HCT116 (cell line): ENCODE data around the gene RAX. TPM values are rescaled to one million over a fixed set of nuclear protein-coding genes. Genes with fewer than 3 reads are reported as not detected.

Experiments
- ATAC-seq: fragments of 200-7000 bp; cut with Tn5 transposase; 2 replicates; pipeline ENCODE4 v1.9.1; 2020; ENCODE audit warnings: mild to moderate bottlenecking, moderate library complexity
- BruUV-seq: library from RNA; stranded (reverse); fragments of 400-500 nt; replicated peaks from 2 replicates; lab custom pipeline; 2021; lab: Mats Ljungman, UMichigan
- CTCF ChIA-PET: fragments of 300-600 bp; sonication (Branson Sonifier 250); formaldehyde crosslinking; loops from one replicate; lab custom pipeline; 2021; ENCODE audit warnings: antibody characterized with exemption; lab: Charles Lee
- POLR2A ChIA-PET: fragments of 300-600, 350-600 bp; sonication (Branson Sonifier 250); formaldehyde crosslinking; loops from one replicate; lab custom pipeline; 2021; ENCODE audit warnings: antibody characterized with exemption; lab: Charles Lee
- RAD21 ChIA-PET, 2 experiments: fragments of 300-600 bp; sonication (Branson Sonifier 250); formaldehyde crosslinking; loops; one replicate each; lab custom pipeline; 2023; ENCODE audit warnings: low total read pairs in 2 of 2; ENCODE audit not compliant: uncharacterized antibody in 2 of 2, unreplicated experiment in 2 of 2, low non-redundant PET in 1 of 2; lab: Charles Lee
- DNase-seq: peaks from one replicate; pipeline ENCODE4 v3.0.0-alpha.2; 2010; ENCODE audit warnings: low read depth, low spot score
- H2AFZ ChIP-seq: fragments of 200-600 bp; shearing (Covaris generic), sonication (generic); 2 replicates; pipeline ENCODE4 v1.6.1; 2017; ENCODE audit warnings: low read depth, mixed run types, mixed read lengths, antibody characterized with exemption, low read length; ENCODE audit not compliant: poor library complexity, severe bottlenecking
- H3K27ac ChIP-seq: 2 replicates; pipeline ENCODE4 v1.5.1; 2012; ENCODE audit warnings: low read depth, low read length
- H3K27me3 ChIP-seq: fragments of 200-600 bp; sonication (generic); 2 replicates; pipeline ENCODE4 v1.6.1; 2016; ENCODE audit warnings: mixed run types, low read length, mixed read lengths; ENCODE audit not compliant: insufficient read depth
- H3K36me3 ChIP-seq, 2 experiments: fragments of 200-500 bp in 1 of 2; fragments of 200-600 bp in 1 of 2; sonication (Bioruptor generic) in 1 of 2; sonication (generic) in 1 of 2; 2 replicates each; pipeline versions ENCODE4 v1.5.1 to v1.6.1; 2014 to 2016; ENCODE audit warnings: low read length in 2 of 2, inconsistent platforms in 1 of 2, mixed read lengths in 1 of 2, mixed run types in 1 of 2; ENCODE audit not compliant: insufficient read depth in 2 of 2, control insufficient read depth in 1 of 2
- H3K4me1 ChIP-seq, 2 experiments: fragments of 200-600 bp in 1 of 2; sonication (generic) in 1 of 2; 2 replicates each; pipeline versions ENCODE4 v1.5.1 to v1.6.1; 2012 to 2017; ENCODE audit warnings: low read length in 2 of 2, inconsistent platforms in 1 of 2, mild to moderate bottlenecking in 1 of 2, mixed read lengths in 1 of 2, mixed run types in 1 of 2, moderate library complexity in 1 of 2; ENCODE audit not compliant: insufficient read depth in 2 of 2, control insufficient read depth in 1 of 2
- H3K4me2 ChIP-seq: fragments of 200-600 bp; sonication (generic); 2 replicates; pipeline ENCODE4 v1.6.1; 2017; ENCODE audit warnings: mixed run types, low read length, mixed read lengths
- H3K4me3 ChIP-seq, 2 experiments: fragments of 200-600 bp in 1 of 2; sonication (generic) in 1 of 2; replicated peaks in 1 of 2; 2 replicates each; pipeline ENCODE4 v1.5.1; 2011 to 2016; ENCODE audit warnings: low read length in 2 of 2, control low read depth in 1 of 2, low read depth in 1 of 2, mild to moderate bottlenecking in 1 of 2, mixed read lengths in 1 of 2, mixed run types in 1 of 2
- H3K79me2 ChIP-seq: fragments of 200-600 bp; sonication (generic); 2 replicates; pipeline ENCODE4 v1.6.1; 2017; ENCODE audit warnings: mild to moderate bottlenecking, mixed run types, low read length, moderate library complexity, mixed read lengths; ENCODE audit not compliant: insufficient read depth
- H3K9ac ChIP-seq: fragments of 200-600 bp; sonication (generic); 2 replicates; pipeline ENCODE4 v1.6.1; 2016; ENCODE audit warnings: low read length, mixed read lengths
- H3K9me2 ChIP-seq: fragments of 200-600 bp; sonication (generic), shearing (Covaris generic); 2 replicates; pipeline ENCODE4 v1.6.1; 2017; ENCODE audit warnings: mixed run types, mild to moderate bottlenecking, moderate library complexity; ENCODE audit not compliant: insufficient read depth
- H3K9me3 ChIP-seq, 2 experiments: fragments of 200-500 bp in 1 of 2; fragments of 200-600 bp in 1 of 2; sonication (Bioruptor generic) in 1 of 2; sonication (generic) in 1 of 2; 2 replicates each; pipeline ENCODE4 v1.6.1; 2014 to 2017; ENCODE audit warnings: low read length in 2 of 2, mixed read lengths in 2 of 2, inconsistent platforms in 1 of 2, low read depth in 1 of 2, mild to moderate bottlenecking in 1 of 2, mixed run types in 1 of 2, moderate library complexity in 1 of 2; ENCODE audit not compliant: control insufficient read depth in 1 of 2, insufficient read depth in 1 of 2
- H4K20me1 ChIP-seq: fragments of 200-600 bp; sonication (generic), shearing (Covaris generic); 2 replicates; pipeline ENCODE4 v1.6.1; 2017; ENCODE audit warnings: mixed run types, mild to moderate bottlenecking, moderate library complexity; ENCODE audit not compliant: insufficient read depth
- EGR1 ChIP-seq: IDR thresholded peaks from 2 replicates; pipeline ENCODE4 v1.6.1; 2012; ENCODE audit warnings: low read depth
- ELF1 ChIP-seq: IDR thresholded peaks from 2 replicates; pipeline ENCODE4 v1.6.1; 2012; ENCODE audit warnings: low read depth, borderline replicate concordance
- EZH2 ChIP-seq: fragments of 200-600 bp; sonication (generic); IDR thresholded peaks from 2 replicates; pipeline ENCODE4 v1.6.1; 2017; ENCODE audit warnings: antibody characterized with exemption, mixed run types
- EZH2phosphoT487 ChIP-seq: fragments of 200-600 bp; IDR thresholded peaks from 2 replicates; pipeline ENCODE4 v1.6.1; 2018; ENCODE audit warnings: antibody characterized with exemption, borderline replicate concordance
- FOSL1 ChIP-seq: IDR thresholded peaks from 2 replicates; pipeline ENCODE4 v1.6.1; 2012; ENCODE audit warnings: low read depth
- JUND ChIP-seq: IDR thresholded peaks from 2 replicates; pipeline ENCODE4 v1.6.1; 2012
- POLR2AphosphoS5 ChIP-seq: IDR thresholded peaks from 2 replicates; pipeline ENCODE4 v1.6.1; 2011; ENCODE audit warnings: mild to moderate bottlenecking, low read depth, low read length, moderate library complexity
- RAD21 ChIP-seq: IDR thresholded peaks from 2 replicates; pipeline ENCODE4 v1.6.1; 2012; ENCODE audit warnings: low read depth, mild to moderate bottlenecking
- SRF ChIP-seq: IDR thresholded peaks from 2 replicates; pipeline ENCODE4 v1.6.1; 2012; ENCODE audit warnings: low read depth
- TCF7L2 ChIP-seq: IDR thresholded peaks from 2 replicates; pipeline ENCODE4 v1.7.0; 2011; ENCODE audit warnings: borderline replicate concordance, inconsistent platforms; ENCODE audit not compliant: insufficient read depth, insufficient read length; ENCODE audit errors: extremely low read depth
- YY1 ChIP-seq: IDR thresholded peaks from 2 replicates; pipeline ENCODE4 v1.6.1; 2011; ENCODE audit warnings: low read length, low read depth, moderate library complexity, mild to moderate bottlenecking; ENCODE audit not compliant: insufficient replicate concordance; ENCODE audit errors: extremely low read depth
- ZFX ChIP-seq: fragments of 450-650 bp; IDR thresholded peaks from 2 replicates; pipeline ENCODE4 v1.6.1; 2017
- ZNF274 ChIP-seq: fragments of 200-500 bp; sonication (Bioruptor generic); IDR thresholded peaks from 2 replicates; pipeline ENCODE4 v1.6.1; 2014; ENCODE audit warnings: mild to moderate bottlenecking, low read depth, low read length, inconsistent platforms
- intact Hi-C: fragments of 100-400 bp; cut with micrococcal nuclease; formaldehyde crosslinking; loops from 2 replicates; pipeline ENCODE4 v1.10.0; 2022
- total RNA-seq: library from RNA; stranded (reverse); gene quantifications from one replicate; pipeline ENCODE4 v1.2.1, GENCODE V29; 2021; ENCODE audit not compliant: unreplicated experiment
- TF ChIP-seq, protein P1 (sequence below), 3 experiments: fragments of 200-600 bp in 1 of 3; sonication (generic) in 1 of 3; IDR thresholded peaks in 2 of 3; conservative IDR thresholded peaks in 1 of 3; 2 replicates each; pipeline ENCODE4 v1.5.1; 2012 to 2017; ENCODE audit warnings: low read depth in 2 of 3, low read length in 2 of 3, antibody characterized with exemption in 1 of 3, borderline replicate concordance in 1 of 3, control low read depth in 1 of 3, mild to moderate bottlenecking in 1 of 3, mixed read lengths in 1 of 3, mixed run types in 1 of 3, moderate library complexity in 1 of 3; ENCODE audit not compliant: insufficient read depth in 1 of 3
- TF ChIP-seq, protein P2 (sequence below): IDR thresholded peaks from 2 replicates; pipeline ENCODE4 v1.6.1; 2012; ENCODE audit warnings: low read depth
- TF ChIP-seq, protein P3 (sequence below): IDR thresholded peaks from 2 replicates; pipeline ENCODE4 v1.6.1; 2012
- TF ChIP-seq, protein P4 (sequence below): IDR thresholded peaks from 2 replicates; pipeline ENCODE4 v1.6.1; 2011; ENCODE audit warnings: mild to moderate bottlenecking, low read length, moderate library complexity; ENCODE audit not compliant: insufficient replicate concordance; ENCODE audit errors: extremely low read depth

Gene RAX
- total RNA-seq, 1 experiment from 2014 or later = not detected

DNA sequence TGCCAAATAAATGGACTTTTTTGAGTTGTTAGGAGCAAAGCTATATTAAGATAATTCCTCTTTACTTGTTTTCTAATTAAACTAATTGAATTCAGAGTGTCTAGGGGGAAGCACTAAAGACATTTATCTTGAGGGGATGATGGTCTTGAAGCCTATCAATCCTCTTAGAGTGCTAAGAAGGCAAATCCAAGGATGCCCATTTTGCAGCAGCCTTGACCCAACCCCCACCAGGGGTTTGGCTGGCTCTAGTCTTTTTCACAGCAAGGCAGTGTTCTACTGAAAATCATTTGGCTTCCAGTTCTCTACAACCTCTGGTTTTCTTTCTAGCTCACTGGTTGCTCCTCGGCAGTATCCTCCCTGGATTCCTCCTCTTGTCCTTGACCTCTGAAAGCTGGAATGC is 6.5 kb upstream of the RAX start:
- BruUV-seq = no TSS peak
- no peaks in the 10 kb centered on the region for H4K20me1 ChIP-seq

More for the DNA sequence above, 6.5 kb upstream of the RAX start:
- RAD21 ChIA-PET = no interaction called here
- CTCF ChIA-PET = no interaction called here
- POLR2A ChIA-PET = no interaction called here
- H3K36me3 ChIP-seq = no peaks in the 10 kb centered on the region
- H3K27me3 ChIP-seq = peaks cover 74% of the 10 kb centered on the region
- H3K4me2 ChIP-seq = no peak overlapping the region
- H3K27ac ChIP-seq = no peak overlapping the region
- ATAC-seq = no peak
- no peak overlapping the region for H2AFZ ChIP-seq
- H3K9me3 ChIP-seq = no peaks in the 10 kb centered on the region
- no peak for TF ChIP-seq RAD21
- TF ChIP-seq POLR2AphosphoS5 = no peak
- TF ChIP-seq EZH2phosphoT487 = no peak
- TF ChIP-seq FOSL1 = no peak
- TF ChIP-seq, protein P1, sequence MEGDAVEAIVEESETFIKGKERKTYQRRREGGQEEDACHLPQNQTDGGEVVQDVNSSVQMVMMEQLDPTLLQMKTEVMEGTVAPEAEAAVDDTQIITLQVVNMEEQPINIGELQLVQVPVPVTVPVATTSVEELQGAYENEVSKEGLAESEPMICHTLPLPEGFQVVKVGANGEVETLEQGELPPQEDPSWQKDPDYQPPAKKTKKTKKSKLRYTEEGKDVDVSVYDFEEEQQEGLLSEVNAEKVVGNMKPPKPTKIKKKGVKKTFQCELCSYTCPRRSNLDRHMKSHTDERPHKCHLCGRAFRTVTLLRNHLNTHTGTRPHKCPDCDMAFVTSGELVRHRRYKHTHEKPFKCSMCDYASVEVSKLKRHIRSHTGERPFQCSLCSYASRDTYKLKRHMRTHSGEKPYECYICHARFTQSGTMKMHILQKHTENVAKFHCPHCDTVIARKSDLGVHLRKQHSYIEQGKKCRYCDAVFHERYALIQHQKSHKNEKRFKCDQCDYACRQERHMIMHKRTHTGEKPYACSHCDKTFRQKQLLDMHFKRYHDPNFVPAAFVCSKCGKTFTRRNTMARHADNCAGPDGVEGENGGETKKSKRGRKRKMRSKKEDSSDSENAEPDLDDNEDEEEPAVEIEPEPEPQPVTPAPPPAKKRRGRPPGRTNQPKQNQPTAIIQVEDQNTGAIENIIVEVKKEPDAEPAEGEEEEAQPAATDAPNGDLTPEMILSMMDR (IDR thresholded peaks at IDR 0.05 in 2 of 3, conservative IDR thresholded peaks at IDR 0.05 in 1 of 3; ENCODE audit: borderline replicate concordance in 1 of 3, insufficient read depth in 1 of 3, low read depth in 2 of 3, low read length in 2 of 3) = no peak
- TF ChIP-seq, protein P2, sequence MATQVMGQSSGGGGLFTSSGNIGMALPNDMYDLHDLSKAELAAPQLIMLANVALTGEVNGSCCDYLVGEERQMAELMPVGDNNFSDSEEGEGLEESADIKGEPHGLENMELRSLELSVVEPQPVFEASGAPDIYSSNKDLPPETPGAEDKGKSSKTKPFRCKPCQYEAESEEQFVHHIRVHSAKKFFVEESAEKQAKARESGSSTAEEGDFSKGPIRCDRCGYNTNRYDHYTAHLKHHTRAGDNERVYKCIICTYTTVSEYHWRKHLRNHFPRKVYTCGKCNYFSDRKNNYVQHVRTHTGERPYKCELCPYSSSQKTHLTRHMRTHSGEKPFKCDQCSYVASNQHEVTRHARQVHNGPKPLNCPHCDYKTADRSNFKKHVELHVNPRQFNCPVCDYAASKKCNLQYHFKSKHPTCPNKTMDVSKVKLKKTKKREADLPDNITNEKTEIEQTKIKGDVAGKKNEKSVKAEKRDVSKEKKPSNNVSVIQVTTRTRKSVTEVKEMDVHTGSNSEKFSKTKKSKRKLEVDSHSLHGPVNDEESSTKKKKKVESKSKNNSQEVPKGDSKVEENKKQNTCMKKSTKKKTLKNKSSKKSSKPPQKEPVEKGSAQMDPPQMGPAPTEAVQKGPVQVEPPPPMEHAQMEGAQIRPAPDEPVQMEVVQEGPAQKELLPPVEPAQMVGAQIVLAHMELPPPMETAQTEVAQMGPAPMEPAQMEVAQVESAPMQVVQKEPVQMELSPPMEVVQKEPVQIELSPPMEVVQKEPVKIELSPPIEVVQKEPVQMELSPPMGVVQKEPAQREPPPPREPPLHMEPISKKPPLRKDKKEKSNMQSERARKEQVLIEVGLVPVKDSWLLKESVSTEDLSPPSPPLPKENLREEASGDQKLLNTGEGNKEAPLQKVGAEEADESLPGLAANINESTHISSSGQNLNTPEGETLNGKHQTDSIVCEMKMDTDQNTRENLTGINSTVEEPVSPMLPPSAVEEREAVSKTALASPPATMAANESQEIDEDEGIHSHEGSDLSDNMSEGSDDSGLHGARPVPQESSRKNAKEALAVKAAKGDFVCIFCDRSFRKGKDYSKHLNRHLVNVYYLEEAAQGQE = no peak
- TF ChIP-seq, protein P3, sequence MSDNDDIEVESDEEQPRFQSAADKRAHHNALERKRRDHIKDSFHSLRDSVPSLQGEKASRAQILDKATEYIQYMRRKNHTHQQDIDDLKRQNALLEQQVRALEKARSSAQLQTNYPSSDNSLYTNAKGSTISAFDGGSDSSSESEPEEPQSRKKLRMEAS = no peak
- no peak for TF ChIP-seq TCF7L2
- TF ChIP-seq SRF = no peak
- TF ChIP-seq ZNF274 = no peak
- TF ChIP-seq ELF1 = no peak
- no peak for TF ChIP-seq YY1
- no peak for TF ChIP-seq JUND
- no peak for TF ChIP-seq EGR1
- TF ChIP-seq ZFX = no peak
- no peak for TF ChIP-seq EZH2
- TF ChIP-seq, protein P4, sequence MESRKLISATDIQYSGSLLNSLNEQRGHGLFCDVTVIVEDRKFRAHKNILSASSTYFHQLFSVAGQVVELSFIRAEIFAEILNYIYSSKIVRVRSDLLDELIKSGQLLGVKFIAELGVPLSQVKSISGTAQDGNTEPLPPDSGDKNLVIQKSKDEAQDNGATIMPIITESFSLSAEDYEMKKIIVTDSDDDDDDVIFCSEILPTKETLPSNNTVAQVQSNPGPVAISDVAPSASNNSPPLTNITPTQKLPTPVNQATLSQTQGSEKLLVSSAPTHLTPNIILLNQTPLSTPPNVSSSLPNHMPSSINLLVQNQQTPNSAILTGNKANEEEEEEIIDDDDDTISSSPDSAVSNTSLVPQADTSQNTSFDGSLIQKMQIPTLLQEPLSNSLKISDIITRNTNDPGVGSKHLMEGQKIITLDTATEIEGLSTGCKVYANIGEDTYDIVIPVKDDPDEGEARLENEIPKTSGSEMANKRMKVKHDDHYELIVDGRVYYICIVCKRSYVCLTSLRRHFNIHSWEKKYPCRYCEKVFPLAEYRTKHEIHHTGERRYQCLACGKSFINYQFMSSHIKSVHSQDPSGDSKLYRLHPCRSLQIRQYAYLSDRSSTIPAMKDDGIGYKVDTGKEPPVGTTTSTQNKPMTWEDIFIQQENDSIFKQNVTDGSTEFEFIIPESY = no peak
- H3K9ac ChIP-seq = no peak overlapping the region
- no peaks in the 10 kb centered on the region for H3K79me2 ChIP-seq
- intact Hi-C loops = no loop called here
- no peaks in the 10 kb centered on the region for H3K9me2 ChIP-seq
- H3K4me1 ChIP-seq = no peaks in the 10 kb centered on the region
- no peak overlapping the region for H3K4me3 ChIP-seq
- DNase-seq = no peak
